OCI-LY3 (cell line): ENCODE measurements around the gene BMERB1.
A peak's percentile ranks its signal among the peaks of the same experiment; 100 is the strongest.

Experiments
- CTCF ChIP-seq: fragments of 200-600, 300-600 bp; sonication (generic); IDR thresholded peaks from 2 replicates; pipeline ENCODE4 v1.5.1; 2014; ENCODE audit warnings: antibody characterized with exemption, low read length, low read depth
- EZH2phosphoT487 ChIP-seq: fragments of 200-600 bp; shearing (Covaris generic); IDR thresholded peaks from 2 replicates; pipeline ENCODE4 v1.6.1; 2018; ENCODE audit warnings: antibody characterized with exemption, mixed run types, low read depth

DNA sequence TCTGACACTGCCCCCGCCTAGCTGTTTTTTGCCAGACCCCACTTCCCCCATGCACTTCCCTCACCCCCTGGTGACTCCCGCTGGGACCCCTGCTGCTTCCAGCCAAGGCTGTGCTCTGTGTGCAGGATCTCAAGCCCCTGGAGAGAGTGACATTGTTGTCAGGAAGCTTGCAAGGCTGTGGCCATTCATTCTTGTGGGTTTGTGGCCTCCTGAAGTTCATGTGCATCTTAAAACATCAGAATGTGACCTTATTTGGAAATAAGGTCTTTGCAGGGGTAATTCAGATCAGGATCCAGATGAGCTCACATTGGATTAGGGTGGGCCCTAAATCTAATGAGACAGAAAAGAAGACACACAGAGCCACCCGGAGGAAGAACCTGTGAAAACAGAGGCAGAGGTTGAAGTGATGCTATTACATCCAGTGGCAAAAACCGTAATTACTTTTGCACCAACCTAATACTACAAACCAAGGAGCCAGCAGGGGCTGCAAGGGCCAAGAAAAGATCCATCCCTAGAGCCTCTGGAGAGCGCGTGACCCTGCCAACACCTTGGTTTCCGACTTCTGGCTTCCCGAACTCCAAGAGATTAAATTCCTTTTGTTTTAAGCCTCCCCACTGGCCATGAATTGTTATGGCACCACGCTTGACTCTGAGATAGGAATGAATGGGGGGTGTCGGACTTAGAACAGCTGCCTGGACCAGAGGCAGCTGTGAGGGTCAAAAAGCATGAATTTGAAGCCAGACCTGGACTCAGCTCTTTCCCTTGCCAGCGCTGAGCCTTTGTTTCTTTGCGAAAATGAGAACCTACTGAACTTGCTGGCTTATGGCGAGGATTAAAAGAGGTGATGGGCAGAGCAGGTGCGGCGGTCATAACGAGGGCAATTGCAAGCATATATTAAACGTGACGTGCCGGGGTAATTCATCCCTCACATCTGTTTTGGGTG lies 75.5 kb downstream of the BMERB1 start:
- TF ChIP-seq EZH2phosphoT487, result no peak
- peak; percentile 5; the same call in 1 of the 2 replicates for TF ChIP-seq CTCF
